Bone marrow (tissue), 2 donors: ENCODE results near the gene MORN1.

Experiments used
- DNase-seq, 2 donors: peaks; one replicate each; lab custom pipeline; 2025; lab: John Stamatoyannopoulos, UW

Gene MORN1

GRCh38 chr1:2273401-2274090 is 117.8 kb downstream of the MORN1 start:
- no peak for DNase-seq

GRCh38 chr1:2272686-2273400 is 118.5 kb downstream of the MORN1 start:
- DNase-seq, result no peak

GRCh38 chr1:2271841-2272655 is 119.3 kb downstream of the MORN1 start:
- DNase-seq, result no peak
